A549 (cell line): ENCODE results near the gene GET4.

Experiments
- CTCF ChIP-seq: fragments of >200 bp; sonication (Bioruptor Twin); formaldehyde crosslinking; IDR thresholded peaks from 3 replicates; pipeline ENCODE4 v1.5.1; 2016
- HMGXB4 ChIP-seq: fragments of 250-450 bp; sonication (Bioruptor Pico); IDR thresholded peaks from 2 replicates; pipeline ENCODE4 v1.5.0; 2021; ENCODE audit warnings: mild to moderate bottlenecking, moderate library complexity, borderline replicate concordance
- KDM5A ChIP-seq: fragments of 200-600 bp; sonication (generic); IDR thresholded peaks from 2 replicates; pipeline ENCODE4 v1.6.1; 2016; ENCODE audit warnings: antibody characterized with exemption, mild to moderate bottlenecking
- MAX ChIP-seq: IDR thresholded peaks from 2 replicates; pipeline ENCODE4 v1.6.1; 2012
- MAZ ChIP-seq: fragments of 150-350 bp; IDR thresholded peaks from 2 replicates; pipeline ENCODE4 v1.6.1; 2014; ENCODE audit warnings: antibody characterized with exemption, low read depth, low read length, borderline replicate concordance
- NR3C1 ChIP-seq: fragments of >200 bp; sonication (Bioruptor Twin); formaldehyde crosslinking; IDR thresholded peaks from 3 replicates; pipeline ENCODE4 v1.6.1; 2017
- SMC3 ChIP-seq: fragments of >200 bp; sonication (Bioruptor Twin); formaldehyde crosslinking; IDR thresholded peaks from 3 replicates; pipeline ENCODE4 v1.6.1; 2018; ENCODE audit warnings: inconsistent platforms
- TF ChIP-seq, protein P1 (sequence below): IDR thresholded peaks from 2 replicates; pipeline ENCODE4 v1.6.1; 2012
- TF ChIP-seq, protein P2 (sequence below): IDR thresholded peaks from 2 replicates; pipeline ENCODE4 v1.6.1; 2012; ENCODE audit warnings: low read depth, borderline replicate concordance

GRCh38 chr7:886626-887487 is 10.5 kb downstream of the GET4 start:
- TF ChIP-seq NR3C1 (no peak), SMC3 (no peak), CTCF (no peak), HMGXB4 (CRISPR knock-in tag) (no peak), MAZ (no peak), MAX (no peak), KDM5A (no peak)
- TF ChIP-seq, protein P1, sequence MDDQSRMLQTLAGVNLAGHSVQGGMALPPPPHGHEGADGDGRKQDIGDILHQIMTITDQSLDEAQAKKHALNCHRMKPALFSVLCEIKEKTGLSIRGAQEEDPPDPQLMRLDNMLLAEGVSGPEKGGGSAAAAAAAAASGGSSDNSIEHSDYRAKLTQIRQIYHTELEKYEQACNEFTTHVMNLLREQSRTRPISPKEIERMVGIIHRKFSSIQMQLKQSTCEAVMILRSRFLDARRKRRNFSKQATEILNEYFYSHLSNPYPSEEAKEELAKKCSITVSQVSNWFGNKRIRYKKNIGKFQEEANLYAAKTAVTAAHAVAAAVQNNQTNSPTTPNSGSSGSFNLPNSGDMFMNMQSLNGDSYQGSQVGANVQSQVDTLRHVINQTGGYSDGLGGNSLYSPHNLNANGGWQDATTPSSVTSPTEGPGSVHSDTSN: no peak
- TF ChIP-seq, protein P2, sequence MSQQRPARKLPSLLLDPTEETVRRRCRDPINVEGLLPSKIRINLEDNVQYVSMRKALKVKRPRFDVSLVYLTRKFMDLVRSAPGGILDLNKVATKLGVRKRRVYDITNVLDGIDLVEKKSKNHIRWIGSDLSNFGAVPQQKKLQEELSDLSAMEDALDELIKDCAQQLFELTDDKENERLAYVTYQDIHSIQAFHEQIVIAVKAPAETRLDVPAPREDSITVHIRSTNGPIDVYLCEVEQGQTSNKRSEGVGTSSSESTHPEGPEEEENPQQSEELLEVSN: no peak
